Liver (tissue), 9 donors: ENCODE data around the gene HGFAC. TPM values are rescaled to one million over a fixed set of nuclear protein-coding genes. Genes with fewer than 3 reads are reported as not detected.

Source experiments
- DNase-seq: peaks from one replicate; pipeline ENCODE4 v3.0.0-alpha.2; 2017; ENCODE audit warnings: low spot score
- H3K27ac ChIP-seq, 2 donors: one replicate each; pipeline ENCODE4 v1.7.0; 2013; ENCODE audit warnings: inconsistent platforms in 2 of 2, low read length in 2 of 2, control low read depth in 1 of 2, low read depth in 1 of 2, mild to moderate bottlenecking in 1 of 2
- H3K27me3 ChIP-seq, 4 donors: one replicate each; pipeline versions ENCODE4 v1.6.1 to v1.7.0; 2013; ENCODE audit warnings: low read length in 3 of 4, inconsistent platforms in 1 of 4, mild to moderate bottlenecking in 1 of 4, moderate library complexity in 1 of 4; ENCODE audit not compliant: control insufficient read depth in 4 of 4, insufficient read depth in 4 of 4
- H3K36me3 ChIP-seq, 4 donors: one replicate each; pipeline versions ENCODE4 v1.6.1 to v1.7.0; 2013; ENCODE audit warnings: low read length in 3 of 4, mild to moderate bottlenecking in 3 of 4, low read depth in 1 of 4, moderate library complexity in 1 of 4; ENCODE audit not compliant: control insufficient read depth in 4 of 4, insufficient read depth in 3 of 4
- H3K4me1 ChIP-seq, 4 donors: one replicate each; pipeline versions ENCODE4 v1.6.1 to v1.7.0; 2013; ENCODE audit warnings: low read length in 3 of 4, mild to moderate bottlenecking in 3 of 4, moderate library complexity in 1 of 4; ENCODE audit not compliant: control insufficient read depth in 4 of 4, insufficient read depth in 4 of 4
- H3K4me3 ChIP-seq, 3 donors: one replicate each; pipeline versions ENCODE4 v1.6.1 to v1.7.0; 2013; ENCODE audit warnings: low read length in 3 of 3, control low read depth in 1 of 3, low read depth in 1 of 3, mild to moderate bottlenecking in 1 of 3
- H3K9ac ChIP-seq, 2 donors: one replicate each; pipeline ENCODE4 v1.7.0; 2013; ENCODE audit warnings: low read length in 2 of 2, mild to moderate bottlenecking in 2 of 2, moderate library complexity in 2 of 2, control low read depth in 1 of 2, low read depth in 1 of 2
- H3K9me3 ChIP-seq, 4 donors: one replicate each; pipeline versions ENCODE4 v1.6.1 to v1.7.0; 2013; ENCODE audit warnings: low read length in 3 of 4; ENCODE audit not compliant: control insufficient read depth in 4 of 4
- EGR1 ChIP-seq, 2 donors: IDR thresholded peaks; 2 replicates each; pipeline ENCODE4 v1.6.1; 2016 to 2018; ENCODE audit warnings: antibody characterized with exemption in 2 of 2, low read depth in 2 of 2
- FOXA1 ChIP-seq: IDR thresholded peaks from 2 replicates; pipeline ENCODE4 v1.6.1; 2016; ENCODE audit warnings: antibody characterized with exemption
- FOXA2 ChIP-seq: IDR thresholded peaks from 2 replicates; pipeline ENCODE4 v1.6.1; 2016; ENCODE audit warnings: antibody characterized with exemption
- GABPA ChIP-seq, 2 donors: IDR thresholded peaks in 1 of 2; conservative IDR thresholded peaks in 1 of 2; 2 replicates each; pipeline ENCODE4 v1.6.1; 2016; ENCODE audit warnings: antibody characterized with exemption in 2 of 2, mild to moderate bottlenecking in 1 of 2, moderate library complexity in 1 of 2
- HNF4A ChIP-seq, 2 donors: conservative IDR thresholded peaks; 2 replicates each; pipeline ENCODE4 v1.6.1; 2016; ENCODE audit warnings: antibody characterized with exemption in 2 of 2, mild to moderate bottlenecking in 2 of 2
- HNF4G ChIP-seq: IDR thresholded peaks from 2 replicates; pipeline ENCODE4 v1.6.1; 2016; ENCODE audit warnings: antibody characterized with exemption
- NR2F2 ChIP-seq: IDR thresholded peaks from 2 replicates; pipeline ENCODE4 v1.6.1; 2016; ENCODE audit warnings: antibody characterized with exemption
- RAD21 ChIP-seq, 2 donors: IDR thresholded peaks; 2 replicates each; pipeline ENCODE4 v1.6.1; 2016; ENCODE audit warnings: antibody characterized with exemption in 2 of 2, mild to moderate bottlenecking in 2 of 2
- RXRA ChIP-seq, 2 donors: IDR thresholded peaks; 2 replicates each; pipeline ENCODE4 v1.6.1; 2017 to 2018; ENCODE audit warnings: antibody characterized with exemption in 2 of 2, mild to moderate bottlenecking in 1 of 2
- SP1 ChIP-seq: IDR thresholded peaks from 2 replicates; pipeline ENCODE4 v1.6.1; 2018; ENCODE audit warnings: antibody characterized with exemption, mild to moderate bottlenecking
- TAF1 ChIP-seq: conservative IDR thresholded peaks from 2 replicates; pipeline ENCODE4 v1.6.1; 2016; ENCODE audit warnings: antibody characterized with exemption, mild to moderate bottlenecking
- YY1 ChIP-seq: IDR thresholded peaks from 2 replicates; pipeline ENCODE4 v1.6.1; 2016; ENCODE audit warnings: antibody characterized with exemption, mild to moderate bottlenecking
- WGBS: extraction: QIAGEN DNeasy Blood & Tissue Kit; methylation state at CpG from one replicate; pipeline ENCODE4 v1.1.7; 2013; 5-methylcytosine and 5-hydroxymethylcytosine counted together
- polyA plus RNA-seq, 2 donors: library from polyadenylated mRNA; stranded (reverse) in 1 of 2; unstranded in 1 of 2; fragments of 200-250 nt in 1 of 2; fragments of >200 nt in 1 of 2; fragmentation: Nextera tagmentation in 1 of 2; extraction: Ambion mirVana in 1 of 2; gene quantifications; one replicate each; pipeline versions ENCODE4 v1.2.1 to v1.2.3, GENCODE V29; 2013 to 2015
- total RNA-seq, 2 donors: library from RNA; depleted of rRNA; stranded (reverse); fragments of >200 nt; gene quantifications; one replicate each; pipeline ENCODE4 v1.2.3, GENCODE V29; 2014
- TF ChIP-seq, protein P1 (sequence below): fragments of 150-350 bp; IDR thresholded peaks from 2 replicates; pipeline ENCODE4 v1.5.1; 2017; ENCODE audit warnings: improper control_type of control experiment, low read depth, low read length; ENCODE audit not compliant: missing input control
- TF ChIP-seq, protein P2 (sequence below): IDR thresholded peaks from 2 replicates; pipeline ENCODE4 v1.6.1; 2016; ENCODE audit warnings: antibody characterized with exemption, mild to moderate bottlenecking
- TF ChIP-seq, protein P3 (sequence below): IDR thresholded peaks from 2 replicates; pipeline ENCODE4 v1.6.1; 2016; ENCODE audit warnings: antibody characterized with exemption
- TF ChIP-seq, protein P4 (sequence below): IDR thresholded peaks from 2 replicates; pipeline ENCODE4 v1.6.1; 2016; ENCODE audit warnings: antibody characterized with exemption
- TF ChIP-seq, protein P5 (sequence below): IDR thresholded peaks from 2 replicates; pipeline ENCODE4 v1.6.1; 2016; ENCODE audit warnings: antibody characterized with exemption
- donor health status: healthy.
- donor health status: healthy.
- donor health status: healthy.
- donor health status: healthy.
- donor health status: healthy.

HGFAC gene
- total and polyA plus RNA-seq, 4 donors = 23.3 to 133 (median 82.7) TPM

DNA sequence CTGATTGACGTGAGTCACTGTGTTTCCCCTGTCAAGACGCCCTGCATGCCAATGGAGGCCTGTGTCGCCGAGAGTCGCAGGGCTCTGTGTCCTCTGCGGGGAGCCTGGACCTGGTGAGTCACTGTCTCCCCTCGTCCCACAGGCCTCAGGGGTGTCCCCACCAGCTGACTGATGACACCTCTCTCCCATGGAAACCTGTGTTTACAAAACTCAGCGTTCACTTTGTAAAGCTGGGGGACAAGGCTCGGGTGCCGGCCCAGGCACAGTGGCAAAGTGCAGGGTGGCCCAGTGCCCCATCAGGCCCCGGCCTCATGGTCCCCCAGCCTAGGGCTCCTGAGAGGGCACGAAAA lies 21.2 kb upstream of the HGFAC start (continued):
- TF ChIP-seq, protein P1, sequence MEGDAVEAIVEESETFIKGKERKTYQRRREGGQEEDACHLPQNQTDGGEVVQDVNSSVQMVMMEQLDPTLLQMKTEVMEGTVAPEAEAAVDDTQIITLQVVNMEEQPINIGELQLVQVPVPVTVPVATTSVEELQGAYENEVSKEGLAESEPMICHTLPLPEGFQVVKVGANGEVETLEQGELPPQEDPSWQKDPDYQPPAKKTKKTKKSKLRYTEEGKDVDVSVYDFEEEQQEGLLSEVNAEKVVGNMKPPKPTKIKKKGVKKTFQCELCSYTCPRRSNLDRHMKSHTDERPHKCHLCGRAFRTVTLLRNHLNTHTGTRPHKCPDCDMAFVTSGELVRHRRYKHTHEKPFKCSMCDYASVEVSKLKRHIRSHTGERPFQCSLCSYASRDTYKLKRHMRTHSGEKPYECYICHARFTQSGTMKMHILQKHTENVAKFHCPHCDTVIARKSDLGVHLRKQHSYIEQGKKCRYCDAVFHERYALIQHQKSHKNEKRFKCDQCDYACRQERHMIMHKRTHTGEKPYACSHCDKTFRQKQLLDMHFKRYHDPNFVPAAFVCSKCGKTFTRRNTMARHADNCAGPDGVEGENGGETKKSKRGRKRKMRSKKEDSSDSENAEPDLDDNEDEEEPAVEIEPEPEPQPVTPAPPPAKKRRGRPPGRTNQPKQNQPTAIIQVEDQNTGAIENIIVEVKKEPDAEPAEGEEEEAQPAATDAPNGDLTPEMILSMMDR = no peak
- TF ChIP-seq NR2F2 (no peak), FOXA1 (no peak), TAF1 (no peak)
- TF ChIP-seq, protein P2, sequence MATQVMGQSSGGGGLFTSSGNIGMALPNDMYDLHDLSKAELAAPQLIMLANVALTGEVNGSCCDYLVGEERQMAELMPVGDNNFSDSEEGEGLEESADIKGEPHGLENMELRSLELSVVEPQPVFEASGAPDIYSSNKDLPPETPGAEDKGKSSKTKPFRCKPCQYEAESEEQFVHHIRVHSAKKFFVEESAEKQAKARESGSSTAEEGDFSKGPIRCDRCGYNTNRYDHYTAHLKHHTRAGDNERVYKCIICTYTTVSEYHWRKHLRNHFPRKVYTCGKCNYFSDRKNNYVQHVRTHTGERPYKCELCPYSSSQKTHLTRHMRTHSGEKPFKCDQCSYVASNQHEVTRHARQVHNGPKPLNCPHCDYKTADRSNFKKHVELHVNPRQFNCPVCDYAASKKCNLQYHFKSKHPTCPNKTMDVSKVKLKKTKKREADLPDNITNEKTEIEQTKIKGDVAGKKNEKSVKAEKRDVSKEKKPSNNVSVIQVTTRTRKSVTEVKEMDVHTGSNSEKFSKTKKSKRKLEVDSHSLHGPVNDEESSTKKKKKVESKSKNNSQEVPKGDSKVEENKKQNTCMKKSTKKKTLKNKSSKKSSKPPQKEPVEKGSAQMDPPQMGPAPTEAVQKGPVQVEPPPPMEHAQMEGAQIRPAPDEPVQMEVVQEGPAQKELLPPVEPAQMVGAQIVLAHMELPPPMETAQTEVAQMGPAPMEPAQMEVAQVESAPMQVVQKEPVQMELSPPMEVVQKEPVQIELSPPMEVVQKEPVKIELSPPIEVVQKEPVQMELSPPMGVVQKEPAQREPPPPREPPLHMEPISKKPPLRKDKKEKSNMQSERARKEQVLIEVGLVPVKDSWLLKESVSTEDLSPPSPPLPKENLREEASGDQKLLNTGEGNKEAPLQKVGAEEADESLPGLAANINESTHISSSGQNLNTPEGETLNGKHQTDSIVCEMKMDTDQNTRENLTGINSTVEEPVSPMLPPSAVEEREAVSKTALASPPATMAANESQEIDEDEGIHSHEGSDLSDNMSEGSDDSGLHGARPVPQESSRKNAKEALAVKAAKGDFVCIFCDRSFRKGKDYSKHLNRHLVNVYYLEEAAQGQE = no peak

DNA sequence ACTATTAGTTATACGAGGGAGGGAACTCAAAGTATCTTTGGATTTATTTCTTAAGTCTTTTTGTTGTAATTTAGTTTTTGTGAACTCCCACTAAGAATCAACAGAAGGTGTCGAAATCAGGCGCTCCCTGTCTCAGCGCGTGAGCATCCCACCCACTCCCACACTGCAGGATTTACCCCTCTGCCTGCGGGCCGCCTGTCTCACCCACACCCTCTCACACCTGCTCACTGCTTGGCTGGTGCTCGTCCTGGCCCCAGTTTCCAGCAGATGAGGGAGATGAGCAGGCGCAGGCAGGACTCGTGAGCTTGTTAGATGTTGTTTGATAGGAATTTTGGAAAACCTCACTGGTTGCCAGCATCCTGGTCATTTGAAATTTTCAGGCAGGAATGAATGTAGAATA lies 20.8 kb upstream of the HGFAC start:
- DNase-seq = no peak
- peaks cover 14 to 57% (median 17%) of the 10 kb centered on the region in 4 donors for H3K36me3 ChIP-seq
- TF ChIP-seq NR2F2 (no peak), HNF4A (conservative IDR thresholded peaks at IDR 0.05) (no peak), EGR1 (IDR thresholded peaks at IDR 0.05; ENCODE audit: low read depth in 2 of 2) (no peak), RXRA (IDR thresholded peaks at IDR 0.05) (no peak), FOXA2 (no peak), YY1 (no peak), SP1 (no peak), HNF4G (no peak), GABPA (IDR thresholded peaks at IDR 0.05 in 1 of 2, conservative IDR thresholded peaks at IDR 0.05 in 1 of 2) (no peak), TAF1 (no peak), FOXA1 (no peak), RAD21 (IDR thresholded peaks at IDR 0.05) (no peak)
- TF ChIP-seq, protein P3, sequence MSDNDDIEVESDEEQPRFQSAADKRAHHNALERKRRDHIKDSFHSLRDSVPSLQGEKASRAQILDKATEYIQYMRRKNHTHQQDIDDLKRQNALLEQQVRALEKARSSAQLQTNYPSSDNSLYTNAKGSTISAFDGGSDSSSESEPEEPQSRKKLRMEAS = no peak
- TF ChIP-seq, protein P4, sequence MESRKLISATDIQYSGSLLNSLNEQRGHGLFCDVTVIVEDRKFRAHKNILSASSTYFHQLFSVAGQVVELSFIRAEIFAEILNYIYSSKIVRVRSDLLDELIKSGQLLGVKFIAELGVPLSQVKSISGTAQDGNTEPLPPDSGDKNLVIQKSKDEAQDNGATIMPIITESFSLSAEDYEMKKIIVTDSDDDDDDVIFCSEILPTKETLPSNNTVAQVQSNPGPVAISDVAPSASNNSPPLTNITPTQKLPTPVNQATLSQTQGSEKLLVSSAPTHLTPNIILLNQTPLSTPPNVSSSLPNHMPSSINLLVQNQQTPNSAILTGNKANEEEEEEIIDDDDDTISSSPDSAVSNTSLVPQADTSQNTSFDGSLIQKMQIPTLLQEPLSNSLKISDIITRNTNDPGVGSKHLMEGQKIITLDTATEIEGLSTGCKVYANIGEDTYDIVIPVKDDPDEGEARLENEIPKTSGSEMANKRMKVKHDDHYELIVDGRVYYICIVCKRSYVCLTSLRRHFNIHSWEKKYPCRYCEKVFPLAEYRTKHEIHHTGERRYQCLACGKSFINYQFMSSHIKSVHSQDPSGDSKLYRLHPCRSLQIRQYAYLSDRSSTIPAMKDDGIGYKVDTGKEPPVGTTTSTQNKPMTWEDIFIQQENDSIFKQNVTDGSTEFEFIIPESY = no peak
- TF ChIP-seq, protein P2 = no peak
- TF ChIP-seq, protein P1 = no peak
- TF ChIP-seq, protein P5, sequence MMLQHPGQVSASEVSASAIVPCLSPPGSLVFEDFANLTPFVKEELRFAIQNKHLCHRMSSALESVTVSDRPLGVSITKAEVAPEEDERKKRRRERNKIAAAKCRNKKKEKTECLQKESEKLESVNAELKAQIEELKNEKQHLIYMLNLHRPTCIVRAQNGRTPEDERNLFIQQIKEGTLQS = no peak
- WGBS = 95% methylated on average over 10 of the region's 10 CpGs
- H3K9me3 ChIP-seq = no peaks in the 10 kb centered on the region
- no peak overlapping the region for H3K4me3 ChIP-seq
- H3K27me3 ChIP-seq = no peaks in the 10 kb centered on the region
- H3K27ac ChIP-seq = no peak overlapping the region
- peaks cover 0 to 11% (median 5%) of the 10 kb centered on the region in 4 donors for H3K4me1 ChIP-seq
- no peak overlapping the region for H3K9ac ChIP-seq
